NCI-H1436 (cell line): ENCODE measurements around the gene IKZF4.
"Not testable (repeated sequence)": the region's sequence is repeated elsewhere in the genome, so short reads cannot be mapped to it uniquely, and the experiment has no call there.

Source experiments
- DNase-seq: peaks from one replicate; lab custom pipeline; 2025; lab: John Stamatoyannopoulos, UW

Gene IKZF4

DNA sequence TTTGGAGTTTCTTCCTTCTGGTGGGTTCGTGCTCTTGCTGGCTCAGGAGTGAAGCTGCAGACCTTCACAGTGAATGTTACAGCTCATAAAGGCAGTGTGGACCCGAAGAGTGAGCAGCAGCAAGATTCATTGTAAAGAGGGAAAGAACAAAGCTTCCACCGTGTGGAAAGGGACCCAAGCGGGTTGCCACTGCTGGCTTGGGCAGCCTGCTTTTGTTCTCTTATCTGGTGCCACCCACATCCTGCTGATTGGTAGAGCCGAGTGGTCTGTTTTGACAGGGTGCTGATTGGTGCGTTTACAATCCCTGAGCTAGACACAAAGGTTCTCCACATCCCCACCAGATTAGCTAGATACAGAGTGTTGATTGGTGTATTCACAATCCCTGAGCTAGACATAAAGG is 21.3 kb upstream of the IKZF4 start:
- not testable (repeated sequence) for DNase-seq

DNA sequence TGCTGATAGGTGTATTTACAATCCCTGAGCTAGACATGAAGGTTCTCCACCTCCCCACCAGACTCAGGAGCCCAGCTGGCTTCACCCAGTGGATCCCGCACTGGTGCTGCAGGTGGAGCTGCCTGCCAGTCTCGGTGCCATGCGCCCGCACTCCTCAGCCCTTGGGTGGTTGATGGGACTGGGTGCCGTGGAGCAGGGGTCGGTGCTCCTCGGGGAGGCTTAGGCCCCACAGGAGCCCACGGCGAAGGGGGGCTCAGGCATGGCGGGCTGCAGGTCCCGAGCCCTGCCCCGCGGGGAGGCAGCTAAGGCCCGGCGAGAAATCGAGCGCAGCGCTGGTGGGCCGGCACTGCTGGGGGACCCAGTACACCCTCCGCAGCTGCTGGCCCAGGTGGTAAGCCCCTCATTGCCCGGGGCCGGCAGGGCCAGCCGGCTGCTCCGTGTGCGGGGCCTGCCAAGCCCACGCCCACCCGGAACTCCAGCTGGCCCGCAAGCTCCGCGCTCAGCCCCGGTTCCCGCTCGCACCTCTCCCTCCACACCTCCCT is 20.8 kb upstream of the IKZF4 start:
- DNase-seq, result not testable (repeated sequence)

DNA sequence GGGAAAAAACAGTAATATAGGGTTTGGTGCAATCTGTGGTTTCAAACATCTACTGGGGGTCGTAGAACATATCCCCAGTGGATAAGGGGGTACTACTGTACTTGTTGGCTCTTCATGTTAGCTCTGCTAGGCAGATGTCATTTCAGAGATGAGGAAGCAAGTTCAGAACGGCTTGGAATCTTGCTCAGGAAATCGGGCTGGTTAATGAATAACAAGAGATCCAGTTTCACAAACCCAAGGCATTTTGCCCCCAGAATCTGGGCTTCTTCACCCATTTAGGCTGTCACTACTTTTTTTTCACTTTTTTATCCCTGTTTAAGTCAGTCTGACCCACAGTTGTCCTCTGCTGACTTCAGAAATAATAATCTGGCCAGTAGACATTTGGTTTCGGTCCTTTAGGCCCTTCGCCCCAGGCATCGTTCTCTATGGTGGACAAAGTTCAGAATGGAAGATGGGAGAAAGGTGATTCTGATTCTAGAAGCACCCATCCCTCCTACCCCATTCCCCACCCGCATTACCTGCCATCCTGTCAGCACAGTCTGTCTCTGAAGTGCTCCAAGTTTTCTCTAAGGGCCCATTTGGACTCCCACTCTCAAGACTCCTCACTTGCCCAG is 19.2 kb upstream of the IKZF4 start:
- no peak for DNase-seq

DNA sequence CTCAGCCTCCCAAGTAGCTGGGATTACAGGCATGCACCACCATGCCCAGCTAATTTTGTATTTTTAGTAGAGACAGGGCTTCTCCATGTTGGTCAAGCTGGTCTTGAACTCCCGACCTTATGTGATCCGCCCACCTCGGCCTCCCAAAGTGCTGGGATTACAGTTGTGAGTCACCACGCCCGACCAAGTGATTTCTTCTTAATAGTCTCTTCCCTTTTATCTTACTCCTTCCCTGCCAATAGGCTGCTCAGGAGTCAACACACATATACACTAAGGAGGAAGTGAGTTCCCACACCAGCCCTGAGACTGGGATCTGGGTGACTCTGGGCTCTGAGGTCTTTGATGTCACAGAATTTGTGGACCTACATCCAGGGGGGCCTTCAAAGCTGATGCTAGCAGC is 17.5 kb upstream of the IKZF4 start:
- not testable (repeated sequence) for DNase-seq

DNA sequence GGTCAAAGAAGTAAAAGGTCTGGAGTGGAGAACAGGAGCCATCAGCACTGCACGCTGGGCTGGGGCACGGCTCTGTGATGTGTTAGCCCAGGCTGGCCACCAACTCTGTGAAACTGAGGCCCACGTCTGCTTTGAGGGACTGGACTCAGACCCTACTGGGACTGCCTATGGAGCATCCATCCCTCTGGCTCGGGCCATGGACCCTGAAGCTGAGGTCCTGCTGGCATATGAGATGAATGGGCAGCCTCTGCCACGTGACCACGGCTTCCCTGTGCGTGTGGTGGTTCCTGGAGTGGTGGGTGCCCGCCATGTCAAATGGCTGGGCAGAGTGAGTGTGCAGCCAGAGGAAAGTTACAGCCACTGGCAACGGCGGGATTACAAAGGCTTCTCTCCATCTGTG is 16.6 kb upstream of the IKZF4 start:
- no peak for DNase-seq

DNA sequence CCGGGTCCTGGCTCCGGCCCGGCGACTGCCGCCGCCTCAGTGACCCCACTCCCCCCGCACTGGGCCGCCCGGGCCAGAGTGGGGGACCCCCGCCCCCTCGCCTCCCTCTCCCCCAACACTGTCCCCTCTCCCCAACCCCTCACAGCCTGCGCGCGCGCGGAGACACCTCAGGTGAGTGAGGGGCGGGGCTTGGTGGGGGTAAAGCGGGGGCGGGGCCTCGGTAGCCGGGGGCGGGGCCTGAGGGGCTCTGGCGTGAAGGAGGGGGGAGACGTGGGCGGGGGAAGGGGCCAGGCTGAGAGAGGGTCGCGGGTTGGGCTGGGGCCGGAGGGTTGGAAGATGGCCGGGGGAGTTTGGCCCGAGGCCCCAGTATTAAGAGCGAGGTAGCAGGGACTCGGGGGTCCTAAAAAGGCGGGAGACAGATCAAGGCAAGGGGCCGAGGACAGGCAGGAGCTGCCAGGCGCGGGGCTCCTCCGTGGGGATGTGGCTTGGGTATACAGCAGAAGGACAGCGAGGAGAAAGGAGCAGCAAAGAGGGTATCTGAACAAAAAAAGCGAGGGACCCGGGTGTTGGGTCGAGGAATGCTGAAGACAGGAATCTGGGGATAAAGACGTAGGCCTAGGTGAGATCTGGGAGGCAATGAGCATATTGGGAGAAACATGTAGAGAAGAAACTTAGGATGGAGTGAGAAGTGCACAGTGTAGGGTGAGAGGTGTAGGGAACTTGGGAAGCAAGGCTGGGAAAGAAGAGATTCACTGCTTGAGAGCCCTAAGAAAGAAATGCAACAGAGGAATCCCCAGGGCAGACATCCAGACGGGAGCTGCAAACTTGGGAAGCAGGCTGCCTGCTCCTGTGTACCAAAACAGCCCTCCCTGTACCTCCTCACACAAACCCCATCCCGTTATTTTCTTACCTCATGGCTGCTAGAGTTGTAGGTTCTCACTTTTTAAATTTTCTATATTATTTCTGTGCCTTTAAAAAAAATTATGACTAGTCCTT is 13.0 kb upstream of the IKZF4 start:
- DNase-seq, result peak; percentile 65

DNA sequence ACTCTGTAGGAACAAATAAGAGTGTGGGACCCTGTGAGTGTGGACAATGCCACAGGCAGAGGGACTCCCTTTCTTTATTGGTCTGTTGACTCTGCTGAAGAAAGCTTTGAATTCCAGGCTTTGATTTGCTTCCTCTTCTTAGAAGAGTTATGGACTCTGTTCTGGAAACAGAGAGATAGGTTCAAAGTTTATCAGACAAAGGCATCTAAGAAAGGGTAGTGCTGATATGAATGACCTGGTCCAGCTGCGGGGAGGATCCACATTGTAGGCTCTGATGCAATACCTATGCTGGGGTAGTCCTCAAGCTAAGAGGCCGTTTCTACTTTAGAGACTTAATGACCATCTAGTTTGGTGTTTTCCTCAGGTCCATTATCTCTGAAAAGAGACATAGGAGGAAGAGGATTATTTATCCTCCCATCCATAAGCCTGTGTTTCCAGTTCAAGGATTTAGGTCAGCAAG is 10.7 kb upstream of the IKZF4 start:
- no peak for DNase-seq

DNA sequence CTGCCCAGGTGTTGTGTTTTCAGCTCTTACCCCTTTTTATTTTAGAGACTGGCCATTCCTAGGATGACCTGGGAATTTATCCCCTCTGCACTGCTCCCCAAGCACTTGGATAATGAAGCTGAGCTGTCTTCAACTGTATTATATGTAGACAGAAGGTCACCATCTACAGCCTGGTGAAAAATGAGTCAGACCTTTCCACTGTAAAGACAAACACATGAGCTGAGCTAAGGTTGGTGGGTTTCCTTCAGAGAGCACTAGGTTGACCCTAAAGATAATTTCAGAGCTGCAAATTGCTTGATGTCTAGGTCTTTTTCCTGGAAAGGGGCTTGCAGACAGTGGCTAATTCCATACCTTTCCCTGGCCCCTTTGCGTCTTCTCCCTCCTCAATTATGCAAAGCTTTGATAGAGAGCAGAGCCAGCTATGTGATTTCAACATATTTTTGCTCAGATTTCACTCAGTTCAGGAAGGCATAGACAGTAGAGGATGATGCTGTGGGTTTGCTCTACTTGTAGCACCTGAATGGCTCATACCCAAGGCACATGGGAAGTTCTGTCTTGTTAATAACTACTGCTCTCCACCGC is 9.2 kb upstream of the IKZF4 start:
- DNase-seq, result no peak

DNA sequence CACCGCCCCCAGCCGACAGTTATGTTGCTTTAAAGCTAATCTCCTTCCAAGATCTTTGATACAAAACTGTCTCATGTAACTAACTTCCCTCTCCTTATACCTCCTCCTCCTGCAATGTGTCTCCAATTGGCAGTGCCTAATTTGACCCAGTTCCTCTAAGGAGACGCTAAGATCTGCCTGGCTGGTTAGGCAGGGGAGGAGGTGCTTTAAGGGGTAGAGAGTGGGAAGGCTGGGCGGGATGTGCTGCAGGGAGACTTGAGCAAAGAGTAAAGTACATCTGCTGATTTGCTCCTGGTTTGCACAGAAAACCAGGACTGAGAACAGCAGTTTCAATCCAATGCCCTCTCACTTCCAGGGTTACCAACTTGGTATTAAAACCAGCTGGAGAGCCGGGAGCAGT is 7.4 kb upstream of the IKZF4 start:
- no peak for DNase-seq

DNA sequence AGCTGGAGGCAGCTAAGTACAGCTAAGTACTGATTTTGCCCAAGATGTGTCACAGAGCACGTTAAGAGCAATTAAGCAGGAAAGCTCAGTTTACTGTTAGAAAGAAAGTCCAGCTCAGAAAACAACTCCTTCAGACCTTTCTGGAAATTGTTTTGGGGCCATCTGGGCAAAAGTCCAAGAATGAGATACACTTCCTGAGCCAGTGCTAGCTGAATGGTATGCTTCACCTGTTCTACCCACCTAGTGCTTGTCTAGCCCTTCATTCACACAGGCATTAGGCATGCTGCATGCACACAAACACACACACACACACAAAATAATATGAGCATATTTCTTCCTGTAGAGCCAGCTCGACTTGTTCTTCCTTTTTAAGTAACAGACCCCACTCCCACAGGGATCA is 6.6 kb upstream of the IKZF4 start:
- no peak for DNase-seq

DNA sequence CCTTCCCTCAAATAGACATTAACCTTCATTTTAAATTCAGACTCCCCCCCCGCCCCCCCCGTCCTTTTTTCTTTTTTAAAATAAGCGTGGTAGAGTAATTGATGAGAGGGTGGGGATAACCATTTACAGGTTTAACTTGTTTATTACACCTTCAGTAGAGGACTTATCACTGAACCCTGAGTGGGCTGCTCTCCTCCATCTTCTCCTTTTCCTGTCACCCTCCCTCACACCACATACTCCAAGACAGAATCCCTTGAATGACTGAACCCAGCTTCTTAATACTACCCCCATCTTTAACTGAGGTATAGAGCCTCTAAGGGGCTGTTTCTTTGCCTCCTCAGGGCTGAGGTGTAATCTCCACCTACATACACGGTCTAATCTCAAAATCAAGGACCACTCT is 3.7 kb upstream of the IKZF4 start:
- DNase-seq, result no peak

DNA sequence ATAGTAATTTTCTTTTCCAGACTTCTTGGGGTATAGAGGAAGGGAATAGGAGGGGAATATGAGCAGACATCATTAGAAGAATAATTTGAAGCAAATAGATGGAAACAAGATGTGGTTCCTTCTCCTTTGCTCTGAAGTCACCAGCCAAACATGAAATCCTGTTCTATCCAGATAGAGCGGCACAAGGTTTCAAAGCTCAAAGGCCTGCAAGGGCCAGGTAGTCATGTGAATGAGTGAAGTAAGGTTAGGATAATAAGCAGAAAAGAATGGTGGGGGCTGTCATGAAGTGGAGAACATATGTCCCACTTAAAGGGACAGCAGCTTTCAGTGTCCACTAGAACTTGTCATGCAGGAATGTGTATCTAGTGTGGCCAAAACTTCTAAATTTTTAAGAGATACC is 2.5 kb upstream of the IKZF4 start:
- no peak for DNase-seq

DNA sequence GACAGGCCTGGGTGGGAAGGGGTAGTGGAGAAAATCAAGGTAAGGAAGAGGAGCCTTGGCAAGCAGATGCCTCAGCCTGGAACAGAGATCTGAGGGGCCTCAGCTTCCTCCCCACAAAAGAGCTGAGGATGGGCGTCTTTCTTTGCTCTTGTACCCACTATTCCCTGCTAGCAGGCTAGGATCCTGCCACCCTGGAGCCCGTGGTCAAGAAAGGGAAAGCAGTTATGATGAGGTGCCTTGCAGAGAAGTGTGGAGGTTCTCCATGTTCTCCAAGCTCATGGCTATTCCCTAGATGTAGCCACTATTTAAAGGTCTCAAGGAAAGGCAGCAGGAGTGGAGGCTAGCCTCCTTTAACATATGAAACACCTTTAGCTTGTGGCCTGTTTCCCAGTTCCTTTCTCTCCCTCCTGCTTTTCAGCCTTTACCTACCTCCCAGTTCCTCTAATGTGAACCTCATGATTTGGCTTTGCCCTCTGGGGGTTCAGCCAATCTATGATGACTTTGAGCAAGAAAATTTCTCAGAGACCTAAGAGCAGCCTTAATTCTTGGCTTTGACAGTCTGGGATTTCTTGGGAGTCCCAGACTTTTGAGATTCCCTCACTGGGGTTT is 1.1 kb downstream of the IKZF4 start:
- no peak for DNase-seq

DNA sequence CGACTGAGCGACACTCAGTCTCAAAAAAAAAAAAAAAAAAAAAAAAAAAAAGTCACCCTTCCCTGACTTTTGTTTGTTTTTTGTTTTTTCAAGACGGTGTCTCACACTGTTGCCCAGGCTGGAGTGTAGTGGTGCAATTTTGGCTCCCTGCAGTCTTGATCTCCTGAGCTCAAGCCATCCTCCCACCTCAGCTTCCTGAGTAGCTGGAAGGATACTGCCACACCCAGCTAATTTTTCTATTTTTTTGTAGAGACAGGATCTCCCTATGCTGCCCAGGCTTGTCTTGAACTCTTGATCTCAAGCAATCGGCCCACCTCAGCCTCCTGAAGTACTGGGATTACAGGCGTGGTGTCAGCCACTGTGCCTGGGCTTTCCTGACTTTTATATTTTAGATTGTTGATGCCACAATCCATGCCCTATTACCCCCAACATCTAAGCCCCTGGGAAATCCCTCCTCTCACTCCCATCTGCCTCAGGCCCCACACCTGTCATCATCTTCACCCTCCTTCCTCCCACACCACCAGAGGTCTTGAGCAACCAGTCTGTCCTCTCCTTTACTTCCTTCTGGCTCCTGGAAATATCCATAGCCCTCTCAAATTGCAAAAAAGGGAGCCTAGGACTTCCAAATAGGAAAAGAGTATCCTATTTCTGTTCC is 7.8 kb downstream of the IKZF4 start:
- no peak for DNase-seq

DNA sequence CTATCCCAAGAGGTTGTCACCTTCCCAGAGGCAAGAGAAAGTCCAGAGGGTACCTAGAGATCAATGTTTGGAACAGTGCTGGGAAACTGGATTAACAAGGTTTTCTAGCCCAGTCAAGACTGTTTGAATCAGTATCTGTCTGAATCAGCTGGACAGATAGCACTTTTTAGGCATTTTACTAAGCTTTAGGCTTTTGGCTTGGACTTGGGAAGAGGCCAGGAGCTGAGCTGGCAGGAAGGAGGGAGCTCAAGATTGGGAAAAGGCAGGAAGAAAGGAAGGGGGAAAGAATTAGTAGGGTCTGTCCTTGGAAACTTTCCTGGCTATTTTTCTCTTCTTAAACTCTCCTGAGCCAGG is 8.3 kb downstream of the IKZF4 start:
- no peak for DNase-seq

DNA sequence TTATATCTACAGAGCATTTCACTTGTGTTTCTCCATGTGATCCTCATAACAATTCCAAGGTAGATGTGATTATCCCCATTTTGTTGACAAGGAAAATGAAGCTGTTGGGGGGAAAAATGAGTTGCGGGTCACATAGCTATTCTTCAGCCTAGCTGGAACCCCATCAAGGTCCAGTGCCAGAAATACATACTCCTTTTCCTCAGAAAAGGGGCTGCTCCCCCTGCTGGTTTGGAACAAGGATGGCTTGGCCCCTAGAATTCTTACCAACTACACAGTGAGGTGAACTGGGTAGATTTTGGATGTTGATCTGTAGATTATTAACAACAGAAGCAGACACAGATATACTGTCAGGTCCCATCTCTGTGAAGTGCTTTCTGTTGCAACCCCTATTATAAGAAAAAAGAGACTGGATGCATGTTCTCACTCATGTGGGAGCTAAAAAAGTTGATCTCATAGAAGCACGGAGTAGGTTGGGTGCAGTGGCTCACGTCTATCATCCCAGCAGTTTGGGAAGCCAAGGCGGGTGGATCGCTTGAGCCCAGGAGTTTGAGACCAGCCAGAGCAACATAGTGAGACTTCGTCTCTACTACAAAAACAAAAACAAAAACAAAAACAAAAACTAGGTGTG is 8.9 kb downstream of the IKZF4 start:
- DNase-seq, result no peak

DNA sequence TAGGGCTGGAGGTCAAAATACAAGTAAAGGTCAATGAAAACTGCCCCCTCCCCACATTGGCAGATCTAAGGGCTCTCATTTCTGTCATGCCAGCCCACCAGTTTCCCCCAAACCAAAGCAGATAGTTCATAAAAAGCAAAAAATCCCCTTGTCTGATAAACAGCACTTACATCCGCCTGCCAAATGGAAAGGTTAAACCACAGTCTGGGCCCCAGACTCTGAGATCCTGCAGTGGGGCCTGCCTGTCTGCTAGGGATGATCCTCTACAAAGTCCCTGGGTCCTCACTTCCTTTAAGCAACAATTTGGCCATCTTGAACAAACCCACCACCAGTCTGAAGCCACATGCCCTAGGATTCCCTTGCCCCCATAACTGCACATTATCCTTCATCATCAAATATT is 11.1 kb downstream of the IKZF4 start:
- no peak for DNase-seq

DNA sequence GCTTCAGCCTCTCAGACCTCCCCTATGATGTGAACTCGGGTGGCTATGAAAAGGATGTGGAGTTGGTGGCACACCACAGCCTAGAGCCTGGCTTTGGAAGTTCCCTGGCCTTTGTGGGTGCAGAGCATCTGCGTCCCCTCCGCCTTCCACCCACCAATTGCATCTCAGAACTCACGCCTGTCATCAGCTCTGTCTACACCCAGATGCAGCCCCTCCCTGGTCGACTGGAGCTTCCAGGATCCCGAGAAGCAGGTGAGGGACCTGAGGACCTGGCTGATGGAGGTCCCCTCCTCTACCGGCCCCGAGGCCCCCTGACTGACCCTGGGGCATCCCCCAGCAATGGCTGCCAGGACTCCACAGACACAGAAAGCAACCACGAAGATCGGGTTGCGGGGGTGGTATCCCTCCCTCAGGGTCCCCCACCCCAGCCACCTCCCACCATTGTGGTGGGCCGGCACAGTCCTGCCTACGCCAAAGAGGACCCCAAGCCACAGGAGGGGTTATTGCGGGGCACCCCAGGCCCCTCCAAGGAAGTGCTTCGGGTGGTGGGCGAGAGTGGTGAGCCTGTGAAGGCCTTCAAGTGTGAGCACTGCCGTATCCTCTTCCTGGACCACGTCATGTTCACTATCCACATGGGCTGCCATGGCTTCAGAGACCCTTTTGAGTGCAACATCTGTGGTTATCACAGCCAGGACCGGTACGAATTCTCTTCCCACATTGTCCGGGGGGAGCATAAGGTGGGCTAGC is 13.9 kb downstream of the IKZF4 start:
- DNase-seq, result no peak

DNA sequence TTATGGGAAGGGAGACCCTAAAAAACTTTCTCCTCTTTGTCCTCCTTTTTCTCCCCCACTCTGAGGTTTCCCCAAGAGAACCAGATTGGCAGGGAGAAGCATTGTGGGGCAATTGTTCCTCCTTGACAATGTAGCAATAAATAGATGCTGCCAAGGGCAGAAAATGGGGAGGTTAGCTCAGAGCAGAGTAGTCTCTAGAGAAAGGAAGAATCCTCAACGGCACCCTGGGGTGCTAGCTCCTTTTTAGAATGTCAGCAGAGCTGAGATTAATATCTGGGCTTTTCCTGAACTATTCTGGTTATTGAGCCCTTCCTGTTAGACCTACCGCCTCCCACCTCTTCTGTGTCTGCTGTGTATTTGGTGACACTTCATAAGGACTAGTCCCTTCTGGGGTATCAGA is 16.3 kb downstream of the IKZF4 start:
- DNase-seq, result no peak

DNA sequence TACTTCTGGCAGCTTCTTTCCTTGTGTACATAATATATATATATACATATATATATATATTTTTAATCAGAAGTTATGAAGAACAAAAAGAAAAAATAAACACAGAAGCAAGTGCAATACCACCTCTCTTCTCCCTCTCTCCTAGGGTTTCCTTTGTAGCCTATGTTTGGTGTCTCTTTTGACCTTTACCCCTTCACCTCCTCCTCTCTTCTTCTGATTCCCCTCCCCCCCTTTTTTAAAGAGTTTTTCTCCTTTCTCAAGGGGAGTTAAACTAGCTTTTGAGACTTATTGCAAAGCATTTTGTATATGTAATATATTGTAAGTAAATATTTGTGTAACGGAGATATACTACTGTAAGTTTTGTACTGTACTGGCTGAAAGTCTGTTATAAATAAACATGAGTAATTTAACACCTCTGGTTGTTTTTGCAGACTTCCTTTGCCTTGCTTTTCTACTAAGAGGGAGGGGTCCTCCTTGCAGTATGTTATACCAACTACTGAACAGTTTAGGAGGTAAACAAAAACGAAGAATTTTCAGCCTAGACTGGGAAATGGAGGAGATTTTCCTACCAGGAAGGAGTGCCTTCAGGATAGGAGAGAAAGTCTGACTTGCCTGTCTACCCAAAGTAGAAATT is 17.3 kb downstream of the IKZF4 start:
- no peak for DNase-seq
